IMR-90 (cell line): Measurements from ENCODE around the gene RAI2. TPM values are rescaled to one million over a fixed set of nuclear protein-coding genes. Genes with fewer than 3 reads are reported as not detected.

Source experiments
- polyA plus RNA-seq, 3 experiments: library from polyadenylated mRNA; depleted of rRNA; stranded (reverse); fragments of >200 nt; gene quantifications; 2 replicates each; pipeline ENCODE4 v1.2.3, GENCODE V29; 2012; ENCODE audit warnings: low replicate concordance in 1 of 3
- total RNA-seq: library from RNA; depleted of rRNA; stranded (reverse); fragments of >200 nt; gene quantifications from 2 replicates; pipeline ENCODE4 v1.2.3, GENCODE V29; 2012; rRNA removed

RAI2 gene
- total and polyA plus RNA-seq, 2 of the 4 experiments (the other 2 are of a cell fraction), result 0.07 TPM; not detected in 1

Other genes with a start within 250 kb of the RAI2 start
- gene SCML1, start 123.8 kb downstream of the RAI2 start, total RNA-seq, result 4.1 and 6.7 TPM in 2 replicates
- 10.6 and 12.2 TPM in 2 replicates for gene SCML1, start 123.8 kb downstream of the RAI2 start, polyA plus RNA-seq (2012; rRNA removed)